ENCODE data around the gene AURKAIP1.

- TF ChIP-seq CTCF (IDR thresholded peaks at IDR 0.05; ENCODE audit: borderline replicate concordance, extremely low read depth, low read length, poor library complexity, severe bottlenecking) = no peak
- no peak for TF ChIP-seq EZH2 (IDR thresholded peaks at IDR 0.05; ENCODE audit: borderline replicate concordance, low read depth, low read length, severe bottlenecking)
These were observed 48.2 kb upstream of the AURKAIP1 start for GRCh38 chr1:1423245-1423597.
